Measurements from ENCODE around the gene ARHGEF1. TPM values are rescaled to one million over a fixed set of nuclear protein-coding genes. Genes with fewer than 3 reads are reported as not detected.

The ARHGEF1 gene
- total and polyA plus RNA-seq, 2 donors (not counting 1 experiment from before 2014, with no cell fraction given), result 646 to 886 TPM

DNA sequence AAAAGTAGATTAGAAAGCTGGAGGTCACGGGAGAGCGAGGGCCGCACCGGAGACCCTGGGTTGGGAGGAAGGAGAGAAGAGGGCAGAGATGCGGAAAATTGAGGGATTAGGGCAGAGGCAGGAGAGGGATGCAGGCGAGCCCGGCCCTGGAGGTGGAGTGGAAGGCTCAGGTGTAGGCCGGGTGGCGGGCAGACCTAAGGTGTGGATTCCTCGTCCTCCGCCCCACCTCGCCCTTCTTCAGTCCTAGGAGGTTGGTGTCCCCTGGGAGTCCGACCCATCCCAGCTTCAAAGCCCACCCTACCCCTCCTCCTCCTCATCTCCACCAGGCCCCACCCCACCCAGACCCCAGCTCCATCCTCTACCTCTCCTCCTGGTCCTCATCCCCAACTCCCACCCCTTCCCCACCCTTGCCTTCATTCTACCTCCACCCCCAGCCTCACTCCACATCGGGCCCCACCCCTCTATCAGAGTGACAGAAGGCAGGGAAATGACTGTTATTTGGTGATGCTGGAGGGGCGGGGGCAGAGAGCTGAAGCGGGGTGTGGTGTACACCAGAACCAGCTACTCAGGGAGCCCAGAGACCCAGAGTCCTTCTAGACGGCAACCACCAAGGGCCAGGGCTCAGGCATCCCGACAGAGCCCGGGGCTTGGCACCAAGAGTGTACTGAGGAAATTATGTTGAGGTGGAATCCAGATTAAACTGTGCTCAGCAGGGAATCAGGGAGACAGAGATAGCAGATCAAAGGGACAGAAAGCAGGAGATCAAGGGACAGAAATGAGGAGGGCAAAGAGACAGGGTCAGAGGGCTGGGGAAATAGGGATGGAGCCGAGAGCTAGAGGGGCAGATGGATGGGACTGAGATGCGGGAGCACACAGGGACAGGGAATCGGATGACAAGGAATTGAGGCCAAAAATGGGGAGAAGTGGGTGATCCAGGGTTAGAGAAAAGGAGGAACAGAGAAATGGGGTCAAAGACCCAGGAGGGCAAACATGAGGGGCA lies 38.9 kb downstream of the ARHGEF1 start:
- CTCF ChIA-PET, result interaction anchor here (0.7 to 2.0 kb wide), 3 partner anchors 30 to 475 kb away, joined by 3 to 7 read pairs (median 5); no protein-coding TSS in a partner anchor
- no peak for TF ChIP-seq EZH2 (IDR thresholded peaks at IDR 0.05; ENCODE audit: borderline replicate concordance, insufficient read depth, low read depth, low read length, poor library complexity, severe bottlenecking)
- TF ChIP-seq, protein P1, sequence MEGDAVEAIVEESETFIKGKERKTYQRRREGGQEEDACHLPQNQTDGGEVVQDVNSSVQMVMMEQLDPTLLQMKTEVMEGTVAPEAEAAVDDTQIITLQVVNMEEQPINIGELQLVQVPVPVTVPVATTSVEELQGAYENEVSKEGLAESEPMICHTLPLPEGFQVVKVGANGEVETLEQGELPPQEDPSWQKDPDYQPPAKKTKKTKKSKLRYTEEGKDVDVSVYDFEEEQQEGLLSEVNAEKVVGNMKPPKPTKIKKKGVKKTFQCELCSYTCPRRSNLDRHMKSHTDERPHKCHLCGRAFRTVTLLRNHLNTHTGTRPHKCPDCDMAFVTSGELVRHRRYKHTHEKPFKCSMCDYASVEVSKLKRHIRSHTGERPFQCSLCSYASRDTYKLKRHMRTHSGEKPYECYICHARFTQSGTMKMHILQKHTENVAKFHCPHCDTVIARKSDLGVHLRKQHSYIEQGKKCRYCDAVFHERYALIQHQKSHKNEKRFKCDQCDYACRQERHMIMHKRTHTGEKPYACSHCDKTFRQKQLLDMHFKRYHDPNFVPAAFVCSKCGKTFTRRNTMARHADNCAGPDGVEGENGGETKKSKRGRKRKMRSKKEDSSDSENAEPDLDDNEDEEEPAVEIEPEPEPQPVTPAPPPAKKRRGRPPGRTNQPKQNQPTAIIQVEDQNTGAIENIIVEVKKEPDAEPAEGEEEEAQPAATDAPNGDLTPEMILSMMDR (IDR thresholded peaks at IDR 0.05), result no peak
- peaks cover 0 to 22% (median 0%) of the 10 kb centered on the region in 3 donors for H3K9me3 ChIP-seq (ENCODE audit: control extremely low read depth in 1 of 3, control insufficient read depth in 2 of 3, insufficient read depth in 1 of 3, low read length in 2 of 3)
- no peak overlapping the region for H2AFZ ChIP-seq (ENCODE audit: insufficient read depth, low read depth, low read length, poor library complexity, severe bottlenecking)
- DNase-seq (peak; percentile 27), ATAC-seq (ENCODE audit: low read depth) (peak; percentile 24)
- Mint-ChIP-seq H3K4me3 (peak overlapping the region; percentile 62), H3K27ac (no peak overlapping the region), H3K9me3 (ENCODE audit: insufficient read depth) (no peaks in the 10 kb centered on the region), H3K4me1 (peaks cover 21% of the 10 kb centered on the region), H3K27me3 (peaks cover 16% of the 10 kb centered on the region)
- H3K9ac ChIP-seq (ENCODE audit: low read length), result no peak overlapping the region
- peaks cover 41 to 44% of the 10 kb centered on the region in 2 donors for H3K4me1 ChIP-seq (ENCODE audit: control insufficient read depth in 2 of 2, insufficient read depth in 2 of 2, low read length in 2 of 2)
- H3K27me3 ChIP-seq (replicated peaks in 1 of 4; ENCODE audit: control extremely low read depth in 1 of 4, control insufficient read depth in 3 of 4, insufficient read depth in 4 of 4, low read length in 3 of 4), result peaks cover 0 to 43% (median 28%) of the 10 kb centered on the region in 4 experiments
- no peak overlapping the region for H3K4me3 ChIP-seq (ENCODE audit: control extremely low read depth in 1 of 5, extremely low read depth in 1 of 5, insufficient read depth in 1 of 5, low read depth in 2 of 5, low read length in 4 of 5)
- H3K27ac ChIP-seq (ENCODE audit: low read length in 2 of 2), result no peak overlapping the region
- H3K79me2 ChIP-seq (ENCODE audit: control insufficient read depth, insufficient read depth, low read length), result peaks cover 10% of the 10 kb centered on the region
- intact Hi-C loops (cut with micrococcal nuclease), result no loop called here
- WGBS (ENCODE audit: insufficient coverage), result 31% methylated on average over 20 of the region's 22 CpGs
- peak overlapping the region; percentile 64 for H3K4me2 ChIP-seq (replicated peaks; ENCODE audit: low read depth, low read length, poor library complexity, severe bottlenecking)
- H4K20me1 ChIP-seq (ENCODE audit: control insufficient read depth, insufficient read depth, low read length, poor library complexity, severe bottlenecking), result no peaks in the 10 kb centered on the region
- no peaks in the 10 kb centered on the region for H3K36me3 ChIP-seq (replicated peaks in 1 of 2; ENCODE audit: control extremely low read depth in 1 of 2, control insufficient read depth in 1 of 2, extremely low read depth in 1 of 2, insufficient read depth in 2 of 2, low read length in 1 of 2)
- POLR2A ChIA-PET, result interaction anchor here (0.6 to 1.5 kb wide), 6 partner anchors 9 to 44 kb away, joined by 3 to 11 read pairs (median 3); partner anchors contain the start of gene CD79A
